ENCODE measurements around the gene ABCA4. TPM values are rescaled to one million over a fixed set of nuclear protein-coding genes. Genes with fewer than 3 reads are reported as not detected.
A peak's percentile ranks its signal among the peaks of the same experiment; 100 is the strongest.

The ABCA4 gene
- total RNA-seq, 1 donor from 2014 or later: 51.7 TPM

- no peaks in the 10 kb centered on the region for H3K36me3 Mint-ChIP-seq (ENCODE audit: low read depth, unreplicated experiment)
Observed at GRCh38 chr1:93964096-93964776, 156.7 kb downstream of the ABCA4 start.

DNA sequence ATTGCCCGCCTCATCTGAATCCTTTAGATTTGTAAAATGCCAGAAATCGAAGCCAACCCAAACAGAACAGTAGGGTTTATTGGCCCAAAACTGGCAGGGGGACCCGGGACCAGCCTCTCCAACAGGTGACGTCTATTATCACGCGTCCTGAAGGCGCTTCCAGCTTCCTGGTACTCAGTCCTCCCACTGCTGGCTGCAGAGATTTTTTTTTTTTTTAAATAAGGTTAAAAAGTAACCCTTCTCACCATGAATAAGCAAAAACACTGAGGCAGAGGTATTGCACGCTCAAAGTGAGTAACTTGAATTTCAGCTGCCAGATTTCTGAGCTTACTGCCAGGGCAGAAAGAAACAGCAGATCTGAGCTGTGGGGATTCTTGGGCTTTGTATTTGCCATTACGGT is 157.4 kb downstream of the ABCA4 start:
- TF ChIP-seq, protein P1, sequence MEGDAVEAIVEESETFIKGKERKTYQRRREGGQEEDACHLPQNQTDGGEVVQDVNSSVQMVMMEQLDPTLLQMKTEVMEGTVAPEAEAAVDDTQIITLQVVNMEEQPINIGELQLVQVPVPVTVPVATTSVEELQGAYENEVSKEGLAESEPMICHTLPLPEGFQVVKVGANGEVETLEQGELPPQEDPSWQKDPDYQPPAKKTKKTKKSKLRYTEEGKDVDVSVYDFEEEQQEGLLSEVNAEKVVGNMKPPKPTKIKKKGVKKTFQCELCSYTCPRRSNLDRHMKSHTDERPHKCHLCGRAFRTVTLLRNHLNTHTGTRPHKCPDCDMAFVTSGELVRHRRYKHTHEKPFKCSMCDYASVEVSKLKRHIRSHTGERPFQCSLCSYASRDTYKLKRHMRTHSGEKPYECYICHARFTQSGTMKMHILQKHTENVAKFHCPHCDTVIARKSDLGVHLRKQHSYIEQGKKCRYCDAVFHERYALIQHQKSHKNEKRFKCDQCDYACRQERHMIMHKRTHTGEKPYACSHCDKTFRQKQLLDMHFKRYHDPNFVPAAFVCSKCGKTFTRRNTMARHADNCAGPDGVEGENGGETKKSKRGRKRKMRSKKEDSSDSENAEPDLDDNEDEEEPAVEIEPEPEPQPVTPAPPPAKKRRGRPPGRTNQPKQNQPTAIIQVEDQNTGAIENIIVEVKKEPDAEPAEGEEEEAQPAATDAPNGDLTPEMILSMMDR (IDR thresholded peaks at IDR 0.05; ENCODE audit: unreplicated experiment): no peak
- Mint-ChIP-seq H3K27me3 (ENCODE audit: unreplicated experiment) (peaks cover 5% of the 10 kb centered on the region), H3K9me3 (ENCODE audit: unreplicated experiment) (no peaks in the 10 kb centered on the region), H3K36me3 (ENCODE audit: low read depth, unreplicated experiment) (no peaks in the 10 kb centered on the region), H3K4me3 (ENCODE audit: unreplicated experiment) (no peak overlapping the region), H3K27ac (ENCODE audit: unreplicated experiment) (no peak overlapping the region), H3K4me1 (ENCODE audit: unreplicated experiment) (peaks cover 5% of the 10 kb centered on the region)
- no peak for DNase-seq (ENCODE audit: low spot score)

More at GRCh38 chr1:93964096-93964776, 156.7 kb downstream of the ABCA4 start:
- peaks cover 5% of the 10 kb centered on the region for H3K4me1 Mint-ChIP-seq (ENCODE audit: unreplicated experiment)
- no peaks in the 10 kb centered on the region for H3K9me3 Mint-ChIP-seq (ENCODE audit: unreplicated experiment)
- DNase-seq (ENCODE audit: low spot score): no peak
- no peak overlapping the region for H3K4me3 Mint-ChIP-seq (ENCODE audit: unreplicated experiment)
- peaks cover 5% of the 10 kb centered on the region for H3K27me3 Mint-ChIP-seq (ENCODE audit: unreplicated experiment)
- H3K27ac Mint-ChIP-seq (ENCODE audit: unreplicated experiment): no peak overlapping the region
- TF ChIP-seq, protein P1 (IDR thresholded peaks at IDR 0.05; ENCODE audit: unreplicated experiment): no peak

DNA sequence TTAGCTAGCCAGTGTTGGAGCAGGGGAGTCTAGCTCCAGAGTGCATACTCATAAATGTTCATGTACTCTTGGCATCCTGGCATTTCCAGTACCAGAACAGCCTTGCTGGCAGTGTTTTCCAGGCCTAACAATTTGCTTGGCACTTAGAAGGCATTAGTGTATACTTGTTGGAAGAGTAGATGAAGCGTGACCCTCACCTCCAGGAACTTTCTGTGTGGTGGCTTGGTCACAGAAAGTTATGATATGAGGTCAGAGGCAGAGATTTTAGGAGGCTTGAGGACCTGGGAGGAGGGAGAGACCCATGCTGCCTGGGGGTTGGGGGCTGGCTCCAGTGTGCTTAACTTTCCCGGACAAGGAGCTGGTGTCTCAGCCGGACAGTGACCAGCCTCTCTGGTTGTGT is 159.0 kb downstream of the ABCA4 start:
- H3K4me1 Mint-ChIP-seq (ENCODE audit: unreplicated experiment): peaks cover 18% of the 10 kb centered on the region
- peaks cover 9% of the 10 kb centered on the region for H3K36me3 Mint-ChIP-seq (ENCODE audit: low read depth, unreplicated experiment)
- H3K9me3 Mint-ChIP-seq (ENCODE audit: unreplicated experiment): no peaks in the 10 kb centered on the region
- peaks cover 5% of the 10 kb centered on the region for H3K27me3 Mint-ChIP-seq (ENCODE audit: unreplicated experiment)
- H3K27ac Mint-ChIP-seq (ENCODE audit: unreplicated experiment): peak overlapping the region; percentile 20
- TF ChIP-seq, protein P1 (IDR thresholded peaks at IDR 0.05; ENCODE audit: unreplicated experiment): no peak
- H3K4me3 Mint-ChIP-seq (ENCODE audit: unreplicated experiment): no peak overlapping the region
- DNase-seq (ENCODE audit: low spot score): no peak

DNA sequence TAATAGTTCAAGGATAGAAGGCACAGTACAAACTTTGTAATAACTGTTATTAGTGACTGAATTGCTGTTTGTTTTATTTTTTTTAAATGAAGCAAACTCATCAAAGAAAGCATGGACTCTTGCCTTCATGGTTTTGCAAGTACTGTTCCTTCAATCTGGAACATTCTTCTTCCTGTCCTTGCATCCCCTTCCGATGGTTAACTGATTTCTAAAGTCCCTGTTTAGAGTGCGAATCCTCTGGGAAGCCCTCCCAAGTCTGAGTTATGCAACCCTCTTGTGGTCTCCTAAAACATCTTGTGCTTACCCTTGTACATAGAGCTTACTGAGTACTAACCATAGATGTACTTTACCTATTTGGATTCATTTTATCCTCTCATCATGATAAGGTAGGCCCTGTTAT is 159.5 kb downstream of the ABCA4 start:
- TF ChIP-seq, protein P1 (IDR thresholded peaks at IDR 0.05; ENCODE audit: unreplicated experiment): no peak
- H3K27ac Mint-ChIP-seq (ENCODE audit: unreplicated experiment): no peak overlapping the region
- H3K4me1 Mint-ChIP-seq (ENCODE audit: unreplicated experiment): peaks cover 18% of the 10 kb centered on the region
- no peaks in the 10 kb centered on the region for H3K9me3 Mint-ChIP-seq (ENCODE audit: unreplicated experiment)
- peaks cover 4% of the 10 kb centered on the region for H3K27me3 Mint-ChIP-seq (ENCODE audit: unreplicated experiment)
- no peak for DNase-seq (ENCODE audit: low spot score)
- H3K4me3 Mint-ChIP-seq (ENCODE audit: unreplicated experiment): no peak overlapping the region
- H3K36me3 Mint-ChIP-seq (ENCODE audit: low read depth, unreplicated experiment): peaks cover 9% of the 10 kb centered on the region

DNA sequence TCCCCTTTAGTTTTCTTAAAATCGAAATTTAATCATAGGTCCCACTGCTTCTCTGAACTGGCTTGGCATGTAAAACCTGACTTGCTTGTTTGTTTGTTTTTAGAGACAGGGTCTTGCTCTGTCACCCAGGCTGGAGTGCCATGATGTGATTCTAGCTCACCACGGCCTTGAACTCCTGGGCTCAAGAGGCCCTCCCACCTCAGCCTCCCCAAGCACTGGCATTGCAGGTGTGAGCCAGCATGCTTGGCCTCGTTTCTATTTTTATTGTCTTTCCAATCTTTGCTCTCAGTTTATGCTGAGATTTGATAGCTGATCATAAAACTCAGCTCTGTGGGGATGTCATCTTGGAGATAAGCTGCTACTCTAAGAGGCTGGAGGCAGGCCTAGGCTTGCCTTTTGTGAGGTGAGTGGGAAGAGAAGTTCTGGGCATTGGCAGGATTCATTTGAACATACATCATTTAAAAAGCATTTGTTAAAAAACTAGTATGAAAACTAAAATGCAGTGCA is 160.3 kb downstream of the ABCA4 start:
- Mint-ChIP-seq H3K27me3 (ENCODE audit: unreplicated experiment) (peaks cover 4% of the 10 kb centered on the region), H3K9me3 (ENCODE audit: unreplicated experiment) (no peaks in the 10 kb centered on the region), H3K36me3 (ENCODE audit: low read depth, unreplicated experiment) (peaks cover 9% of the 10 kb centered on the region), H3K4me3 (ENCODE audit: unreplicated experiment) (no peak overlapping the region), H3K27ac (ENCODE audit: unreplicated experiment) (no peak overlapping the region), H3K4me1 (ENCODE audit: unreplicated experiment) (peaks cover 18% of the 10 kb centered on the region)
- DNase-seq (ENCODE audit: low spot score): no peak
- TF ChIP-seq, protein P1 (IDR thresholded peaks at IDR 0.05; ENCODE audit: unreplicated experiment): no peak

Measured in endothelial cell (in vitro differentiated cells).